GM19099 (cell line): Measurements from ENCODE around the gene RICTOR.

Experiments
- POLR2A ChIP-seq: IDR thresholded peaks from 3 replicates; pipeline ENCODE4 v1.6.1; 2011; ENCODE audit warnings: low read depth; ENCODE audit not compliant: insufficient read length; ENCODE audit errors: extremely low read depth

RICTOR gene

DNA sequence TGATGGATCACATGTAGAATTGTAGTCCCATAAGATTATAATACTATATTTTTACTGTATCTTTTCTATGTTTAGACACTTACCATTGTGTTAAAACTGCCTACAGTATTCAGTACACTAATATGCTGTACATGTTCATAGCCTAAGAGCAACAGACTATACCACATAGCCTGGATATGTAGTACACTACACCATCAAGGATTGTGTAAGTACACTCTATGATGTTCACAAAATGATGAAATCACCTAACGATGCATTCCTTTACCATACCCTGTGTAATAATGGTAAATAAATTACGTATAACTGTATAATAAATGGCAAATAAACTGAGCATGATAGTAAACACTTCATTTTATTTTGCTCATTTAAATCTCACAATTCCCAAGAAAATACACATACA is 60.3 kb downstream of the RICTOR start:
- no peak for TF ChIP-seq POLR2A

DNA sequence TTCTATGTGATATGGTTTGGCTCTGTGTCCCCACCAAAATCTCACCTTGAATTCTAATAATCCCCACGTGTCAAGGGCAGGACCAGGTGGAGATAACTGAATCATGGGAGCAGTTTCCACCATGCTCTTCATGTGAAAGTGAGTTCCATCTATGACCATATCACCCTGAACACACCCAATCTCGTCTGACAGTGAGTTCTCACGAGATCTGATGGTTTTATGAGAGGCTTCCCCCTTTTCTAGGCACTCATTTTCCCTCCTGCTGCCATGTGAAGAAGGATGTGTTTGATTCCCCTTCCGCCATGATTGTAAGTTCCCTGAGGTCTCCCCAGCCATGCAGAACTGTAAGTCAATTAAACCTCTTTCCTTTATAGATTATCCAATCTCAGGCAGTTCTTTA is 64.2 kb downstream of the RICTOR start:
- no peak for TF ChIP-seq POLR2A

DNA sequence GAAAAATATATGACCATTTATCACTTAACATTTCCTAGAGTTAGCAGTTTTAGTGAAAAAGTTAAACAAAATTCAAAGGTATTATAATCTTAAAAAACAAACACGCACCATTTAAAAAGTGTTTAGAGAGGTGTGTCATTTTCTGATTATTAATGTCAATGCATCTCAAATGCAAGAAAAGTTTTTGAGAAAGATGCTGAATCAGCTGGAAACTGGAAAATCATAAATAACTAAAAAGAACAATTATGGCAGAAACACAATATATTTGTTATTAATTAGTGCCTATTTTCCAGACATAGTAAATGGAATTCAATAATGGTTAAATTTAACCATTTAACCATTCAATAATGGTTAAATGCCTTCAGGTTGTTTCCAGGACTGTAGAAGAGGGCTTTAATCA is 64.9 kb downstream of the RICTOR start:
- no peak for TF ChIP-seq POLR2A

DNA sequence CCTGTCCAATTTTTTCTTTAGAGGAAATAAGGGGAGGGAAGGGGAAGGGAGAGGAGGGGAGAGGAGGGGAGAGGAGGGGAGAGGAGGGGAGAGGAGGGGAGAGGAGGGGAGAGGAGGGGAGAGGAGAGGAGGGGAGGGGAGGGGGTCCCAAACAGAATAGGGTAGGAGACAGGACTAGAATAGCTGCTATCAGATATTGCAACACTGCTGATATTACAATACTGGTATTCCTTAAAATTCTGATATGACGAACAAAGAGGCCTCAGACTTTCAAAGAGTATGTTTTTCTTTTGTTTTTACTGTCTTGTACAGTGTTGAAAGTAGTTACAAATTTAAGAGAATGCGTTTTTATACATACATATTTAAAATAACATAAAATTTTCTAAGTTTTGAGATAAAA is 67.5 kb downstream of the RICTOR start:
- TF ChIP-seq POLR2A = no peak

DNA sequence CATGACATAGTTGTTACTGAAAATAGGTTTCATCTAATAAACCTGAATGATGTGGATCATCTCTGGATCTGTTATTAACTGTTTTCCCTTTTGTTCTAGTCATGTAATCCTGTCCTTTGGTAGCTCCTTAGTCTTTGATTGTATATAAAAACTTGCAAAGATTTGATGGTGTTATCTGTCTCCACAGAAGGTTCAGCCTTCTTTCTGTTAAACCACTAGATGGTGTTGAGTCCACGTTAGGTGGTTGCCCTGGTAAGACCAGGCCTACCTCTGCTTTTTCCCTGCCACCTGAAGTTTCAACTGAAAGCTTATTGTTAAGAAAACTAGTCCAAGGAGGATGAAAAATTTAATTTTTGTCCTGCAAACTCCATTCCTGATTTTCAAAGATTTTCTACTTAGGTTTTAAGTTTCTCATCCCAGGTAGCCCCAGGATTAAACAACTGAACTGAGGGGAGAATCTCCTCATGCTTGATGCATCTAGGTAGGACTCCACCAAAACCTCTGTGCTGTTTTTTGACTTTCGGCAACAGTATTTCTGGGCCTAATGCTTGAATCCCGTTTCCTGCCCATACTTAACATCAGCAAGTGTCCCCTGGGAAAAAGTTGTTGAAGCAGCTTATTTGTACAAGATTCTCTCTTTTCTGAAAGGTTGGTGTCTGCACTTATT is 68.5 kb downstream of the RICTOR start:
- no peak for TF ChIP-seq POLR2A

DNA sequence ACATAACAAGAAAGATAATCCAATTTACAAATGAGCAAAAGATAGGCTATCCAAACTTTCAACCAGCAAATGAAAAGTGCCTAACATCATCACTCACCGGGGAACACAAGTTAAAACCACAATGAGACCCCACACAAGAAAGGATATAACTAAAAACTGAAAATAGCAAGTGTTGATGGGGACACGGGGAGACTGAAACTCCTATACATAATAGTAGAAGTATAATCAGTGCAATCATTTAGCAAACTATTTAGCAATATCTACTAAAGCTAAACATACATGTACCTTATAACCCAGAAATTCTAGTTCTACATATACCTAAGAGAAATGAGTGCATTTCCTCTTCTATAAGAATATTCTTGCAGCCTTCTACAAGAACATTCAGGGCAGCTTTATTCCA is 72.5 kb downstream of the RICTOR start:
- no peak for TF ChIP-seq POLR2A

DNA sequence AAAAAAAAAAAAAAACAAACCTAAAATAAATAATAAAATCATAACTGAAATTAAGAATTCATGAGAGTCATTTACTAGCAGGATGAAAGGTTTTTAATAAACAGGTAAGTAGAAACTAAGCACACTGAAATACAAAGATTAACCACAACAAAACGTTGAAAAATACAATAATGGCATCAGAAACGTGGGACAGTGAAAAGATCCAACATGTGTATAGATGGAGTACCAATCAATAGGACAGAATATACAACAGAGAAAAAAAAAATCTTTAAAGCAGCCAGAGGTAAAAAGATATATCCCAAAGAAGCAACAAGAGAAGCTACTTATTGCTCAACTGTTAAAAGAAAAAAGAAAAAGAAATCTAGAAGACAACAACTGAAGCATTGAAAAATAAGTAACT is 75.2 kb downstream of the RICTOR start:
- TF ChIP-seq POLR2A = no peak

DNA sequence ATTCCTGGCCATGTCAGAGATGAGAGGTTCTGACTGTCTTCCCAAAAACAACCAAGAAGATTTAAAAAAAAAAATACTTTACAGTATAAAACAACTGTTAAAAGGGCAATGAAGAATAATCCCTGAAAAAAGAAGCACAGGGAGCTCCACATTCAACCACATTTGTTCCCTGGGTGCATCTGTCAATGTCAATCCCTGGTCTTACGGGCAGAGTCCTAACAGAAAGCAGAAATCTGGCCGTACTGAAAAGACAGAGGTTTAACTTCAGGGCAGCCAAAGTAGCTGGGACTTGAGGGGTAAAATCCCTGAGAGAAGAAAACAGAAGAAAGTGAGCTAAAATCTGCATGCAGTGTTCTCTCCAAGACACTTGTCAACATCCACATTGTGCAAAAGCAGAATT is 76.6 kb downstream of the RICTOR start:
- no peak for TF ChIP-seq POLR2A

DNA sequence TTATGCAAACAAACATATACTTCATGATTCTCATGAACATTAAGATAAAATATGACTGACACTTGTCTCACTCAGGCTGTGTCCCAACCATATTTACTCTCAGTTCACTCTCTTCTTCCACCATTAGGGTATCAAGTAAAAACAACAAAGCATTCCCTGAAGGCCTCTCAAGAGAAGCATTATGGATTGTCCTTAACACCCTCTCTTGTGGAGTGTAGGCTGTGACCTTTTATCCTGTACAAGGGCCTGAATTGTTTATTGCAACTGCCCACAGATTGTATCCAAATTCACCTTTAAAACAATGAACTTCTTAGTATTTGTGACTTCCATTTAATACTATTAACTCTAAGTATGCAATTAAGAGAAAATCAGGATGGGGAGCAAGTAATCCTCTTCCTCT is 78.1 kb downstream of the RICTOR start:
- no peak for TF ChIP-seq POLR2A

DNA sequence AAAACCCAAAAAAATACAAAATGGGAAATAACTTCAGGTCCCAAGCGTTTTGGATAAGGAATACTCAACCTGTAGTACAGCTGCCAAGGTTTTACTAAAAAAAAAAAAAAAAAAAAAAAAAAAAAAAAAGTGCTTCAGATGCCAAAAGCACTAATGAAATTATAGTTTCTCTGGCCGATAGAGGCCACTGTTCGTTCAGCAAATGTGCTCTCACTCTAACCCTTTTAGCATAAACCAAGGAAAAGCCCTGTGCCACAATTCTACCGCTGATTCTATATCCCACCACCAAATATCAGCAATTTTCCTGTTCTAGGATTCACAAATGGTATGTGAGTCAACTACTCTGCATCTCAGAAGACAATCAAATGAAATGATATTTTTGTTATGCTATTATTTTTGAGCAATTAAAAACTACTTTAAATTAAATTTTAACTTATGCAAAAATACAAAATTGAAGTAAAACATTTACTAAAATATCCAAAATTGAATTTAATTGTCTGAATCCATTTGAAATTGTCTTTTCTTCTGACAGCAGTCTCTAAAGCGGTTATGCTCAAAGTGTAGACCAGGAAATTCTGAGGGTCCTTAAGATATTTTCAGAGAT is 79.8 kb downstream of the RICTOR start:
- no peak for TF ChIP-seq POLR2A

DNA sequence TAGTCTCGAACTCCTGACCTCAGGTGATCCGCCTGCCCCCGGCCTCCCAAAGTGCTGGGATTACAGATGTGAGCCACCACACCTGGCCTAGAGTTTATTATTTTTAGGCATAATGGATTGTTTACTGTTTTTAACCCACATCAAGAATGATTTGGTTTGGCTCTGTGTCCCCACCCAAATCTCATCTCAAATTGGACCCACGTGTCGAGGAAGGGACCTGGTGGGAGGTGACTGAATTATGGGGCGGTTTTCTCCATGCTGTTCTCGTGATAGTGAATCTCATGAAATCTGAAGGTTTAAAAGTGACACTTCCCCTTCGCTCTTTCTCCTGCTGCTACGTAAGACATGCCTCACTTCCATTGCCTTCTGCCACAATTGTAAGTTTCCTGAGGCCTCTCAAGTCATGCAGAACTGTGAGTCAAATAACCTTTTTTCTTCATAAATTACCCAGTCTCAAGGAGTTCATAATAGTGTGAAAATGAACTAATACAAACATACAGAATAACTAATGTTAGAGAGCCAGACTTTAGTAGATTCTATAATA is 88.2 kb downstream of the RICTOR start:
- no peak for TF ChIP-seq POLR2A

DNA sequence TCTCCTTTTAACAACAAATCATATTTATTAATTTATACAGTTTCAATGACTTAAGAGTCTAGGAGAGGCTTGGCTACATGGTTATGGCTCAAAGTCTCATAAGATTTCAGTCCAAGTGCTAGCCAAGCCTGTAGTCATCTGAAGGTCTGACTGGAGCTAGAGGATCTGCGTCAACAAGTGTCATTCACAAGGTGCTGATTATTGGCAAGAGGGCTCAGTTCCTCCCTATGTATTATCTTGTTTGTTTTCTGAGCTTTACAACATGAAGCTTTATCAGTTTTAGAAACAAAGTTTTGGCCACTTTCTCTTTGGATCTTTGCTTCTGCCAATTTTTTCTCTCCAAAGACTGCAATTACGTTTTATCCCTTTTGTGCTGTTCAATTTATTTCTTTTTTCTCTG is 94.7 kb downstream of the RICTOR start:
- TF ChIP-seq POLR2A = no peak

DNA sequence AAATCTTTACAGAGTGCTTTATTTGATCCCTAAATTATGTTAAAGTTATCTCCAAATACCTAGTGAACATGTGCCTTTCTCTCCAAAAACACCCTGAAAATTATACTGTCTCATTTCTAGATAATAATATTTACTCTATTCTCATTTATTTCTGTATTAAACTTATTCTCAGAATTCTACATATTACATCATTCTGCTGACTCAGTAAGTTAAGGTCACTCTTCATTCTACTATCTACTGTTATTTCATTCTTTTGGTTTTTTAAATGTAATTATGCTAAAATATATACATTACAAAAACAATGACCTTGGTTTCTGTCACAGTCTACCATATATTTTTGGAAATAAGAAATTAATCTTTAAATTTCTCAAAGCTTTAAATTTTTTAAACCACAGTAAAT is 96.2 kb downstream of the RICTOR start:
- no peak for TF ChIP-seq POLR2A

DNA sequence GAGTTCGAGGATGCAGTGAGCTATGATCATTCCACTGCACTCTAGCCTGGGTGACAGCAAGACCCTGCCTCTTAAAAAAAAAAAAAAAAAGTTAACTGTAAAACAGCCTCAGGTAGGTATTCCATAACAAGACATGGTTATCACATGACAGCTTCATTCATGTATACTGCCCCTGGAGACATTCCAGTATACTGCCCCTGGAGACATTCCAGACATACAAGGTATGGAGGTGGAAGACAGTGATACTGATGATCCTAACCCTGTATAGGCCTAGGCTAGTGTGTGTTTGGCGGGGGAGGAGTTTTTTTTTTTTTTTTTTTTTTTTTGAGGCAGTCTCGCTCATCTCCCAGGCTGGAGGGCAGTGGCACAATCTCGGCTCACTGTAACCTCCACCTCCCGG is 105.5 kb downstream of the RICTOR start:
- TF ChIP-seq POLR2A = no peak

DNA sequence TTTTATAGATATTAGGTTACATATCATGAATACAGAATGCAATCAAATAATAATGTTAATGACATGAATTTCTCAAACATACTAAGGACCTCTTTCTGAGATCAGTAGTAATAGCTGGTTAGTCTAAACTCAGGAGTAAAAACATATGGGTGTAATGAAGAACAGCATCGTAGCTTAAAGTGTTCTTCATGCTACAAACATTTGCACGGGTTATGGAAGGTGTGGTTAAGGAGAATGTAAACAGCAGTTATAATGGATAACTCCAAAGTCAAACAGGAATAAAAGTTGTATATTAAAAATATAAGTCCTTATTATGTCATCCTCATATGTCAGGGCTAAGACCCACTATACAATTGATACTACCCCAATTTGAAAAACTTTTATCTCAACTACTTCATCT is 112.5 kb downstream of the RICTOR start:
- TF ChIP-seq POLR2A = no peak

DNA sequence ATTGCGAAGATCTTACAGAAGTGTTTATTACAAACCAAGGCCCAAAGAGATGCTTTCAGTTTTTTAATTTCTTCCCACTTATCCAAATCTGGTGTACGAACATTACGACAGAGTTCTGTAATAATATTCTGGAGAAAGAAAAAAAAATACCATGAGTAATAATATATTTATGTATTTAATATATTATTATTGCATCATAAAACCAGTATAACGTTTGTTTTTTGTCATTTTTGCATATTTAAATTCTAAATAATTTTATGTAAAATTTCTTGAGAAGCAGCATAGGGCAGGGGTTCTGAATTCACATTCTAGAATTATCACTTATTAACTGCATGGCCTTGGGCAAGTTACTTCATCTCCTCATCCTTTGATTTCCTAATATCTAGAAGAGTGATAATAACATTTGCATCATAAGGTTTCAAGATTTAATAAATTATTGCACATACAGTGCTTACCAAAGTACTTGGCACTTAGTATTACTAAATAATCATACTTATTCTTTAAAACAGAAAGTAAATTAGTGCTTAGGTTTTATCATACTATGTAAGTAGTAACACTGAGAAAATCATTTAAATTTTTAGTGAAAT is 120.7 kb downstream of the RICTOR start:
- TF ChIP-seq POLR2A = no peak

DNA sequence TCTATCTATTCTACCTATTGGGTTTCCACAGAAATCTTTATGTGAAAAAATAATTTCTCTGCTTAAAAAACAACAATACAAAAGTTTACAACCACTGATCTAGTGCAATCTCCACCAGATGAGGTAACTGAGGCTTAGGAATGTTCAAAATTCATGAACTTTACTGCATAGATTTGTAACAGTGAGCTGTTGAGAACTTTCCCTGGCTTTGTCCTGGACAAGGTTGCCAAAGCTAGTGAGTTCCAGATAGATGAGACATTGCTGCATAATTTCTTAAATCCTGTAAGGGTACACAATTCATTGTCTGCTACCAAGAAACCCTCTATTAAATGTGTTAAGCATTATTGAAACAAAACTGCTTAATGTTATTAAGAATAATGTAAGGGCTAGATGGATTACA is 125.7 kb downstream of the RICTOR start:
- no peak for TF ChIP-seq POLR2A

DNA sequence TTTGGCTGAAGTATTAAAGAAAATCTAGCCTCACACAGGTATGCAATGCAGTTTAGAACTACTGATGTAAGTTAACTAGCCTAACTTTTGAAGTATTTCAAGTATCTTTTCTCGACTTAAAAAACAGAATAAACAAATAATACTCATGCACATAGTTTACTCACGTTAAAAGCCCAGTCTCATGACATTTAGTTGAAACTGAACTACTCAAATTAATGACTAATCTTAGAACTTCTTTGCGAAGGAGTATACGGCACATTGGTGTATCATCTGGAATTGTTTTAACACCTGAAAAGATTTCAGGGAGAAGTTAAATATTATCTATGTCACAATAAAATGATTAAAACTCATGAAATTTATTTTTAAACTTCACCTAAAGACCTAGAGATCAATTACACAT is 129.9 kb downstream of the RICTOR start:
- TF ChIP-seq POLR2A = no peak
